Measurements from ENCODE around the gene NOL3. TPM values are rescaled to one million over a fixed set of nuclear protein-coding genes. Genes with fewer than 3 reads are reported as not detected.

Gene NOL3
- 10.4 and 14.6 TPM in 2 replicates for total RNA-seq

GRCh38 chr16:67170168-67170948 is at the start of gene NOL3:
NOL3 (plus strand) TSS chr16:67170538.

GRCh38 chr16:67150833-67151396 is 19.4 kb upstream of the NOL3 start, which contains the start of gene B3GNT9:
B3GNT9 (minus strand) TSS chr16:67150998; CDS start chr16:67150485, 513 bp downstream.

GRCh38 chr16:67164599-67165061 is 5.7 kb upstream of the NOL3 start, which contains the start of gene HSF4:
HSF4 (plus strand) TSS chr16:67164745; CDS start chr16:67164812, 67 bp downstream.

GRCh38 chr16:67183627-67184452 is 13.5 kb downstream of the NOL3 start, which contains the start of gene MATCAP1:
MATCAP1 (minus strand) TSS chr16:67183963; CDS start chr16:67180610, 3,353 bp downstream.

GRCh38 chr16:67190041-67190440 is 19.7 kb downstream of the NOL3 start, which contains the start of gene EXOC3L1:
EXOC3L1 (minus strand) TSS chr16:67190136; CDS start chr16:67189676, 460 bp downstream.

GRCh38 chr16:67191995-67192681 is 21.8 kb downstream of the NOL3 start, which contains the start of gene E2F4:
E2F4 (plus strand) TSS chr16:67192155; CDS start chr16:67192228, 73 bp downstream.

GRCh38 chr16:67199011-67199807 is 28.9 kb downstream of the NOL3 start, which contains the start of gene ELMO3:
ELMO3 (plus strand) TSS chr16:67199131; CDS start chr16:67199327, 196 bp downstream.

Other genes starting within 250 kb of the NOL3 start
- 3.8 and 8.0 TPM in 2 replicates for gene RRAD, start 245.0 kb upstream of the NOL3 start, total RNA-seq
- gene CIAO2B, start 236.1 kb upstream of the NOL3 start, total RNA-seq: 227 and 229 TPM in 2 replicates
- 23.8 and 29.5 TPM in 2 replicates for gene CES2, start 235.0 kb upstream of the NOL3 start, total RNA-seq
- 0.25 and 0.55 TPM in 2 replicates for gene CES3, start 209.3 kb upstream of the NOL3 start, total RNA-seq
- gene CES4A, start 181.9 kb upstream of the NOL3 start, total RNA-seq: 1.00 and 2.2 TPM in 2 replicates
- 121 and 197 TPM in 2 replicates for gene CBFB, start 141.4 kb upstream of the NOL3 start, total RNA-seq
- 11.7 and 15.1 TPM in 2 replicates for gene PHAF1, start 60.6 kb upstream of the NOL3 start, total RNA-seq
- gene B3GNT9, start 19.5 kb upstream of the NOL3 start, total RNA-seq: 25.0 and 38.1 TPM in 2 replicates
- 15.3 and 25.1 TPM in 2 replicates for gene TRADD, start 10.6 kb upstream of the NOL3 start, total RNA-seq
- 10.5 and 15.0 TPM in 2 replicates for gene FBXL8, start 10.6 kb upstream of the NOL3 start, total RNA-seq
- 5.2 and 14.0 TPM in 2 replicates for gene HSF4, start 5.8 kb upstream of the NOL3 start, total RNA-seq
- 14.9 and 19.3 TPM in 2 replicates for gene MATCAP1, start 13.4 kb downstream of the NOL3 start, total RNA-seq
- 0.11 and 0.12 TPM in 2 replicates for gene EXOC3L1, start 19.6 kb downstream of the NOL3 start, total RNA-seq
- 61.1 and 79.1 TPM in 2 replicates for gene E2F4, start 21.6 kb downstream of the NOL3 start, total RNA-seq
- gene ELMO3, start 28.6 kb downstream of the NOL3 start, total RNA-seq: 0.55 and 0.62 TPM in 2 replicates
- gene TMEM208, start 56.6 kb downstream of the NOL3 start, total RNA-seq: 37.6 and 43.3 TPM in 2 replicates
- 14.1 and 18.8 TPM in 2 replicates for gene FHOD1, start 76.9 kb downstream of the NOL3 start, total RNA-seq
- 1.4 and 2.9 TPM in 2 replicates for gene SLC9A5, start 78.4 kb downstream of the NOL3 start, total RNA-seq
- gene PLEKHG4, start 109.0 kb downstream of the NOL3 start, total RNA-seq: 21.5 and 25.0 TPM in 2 replicates
- under 0.01 and 0.12 TPM in 2 replicates for gene KCTD19, start 156.2 kb downstream of the NOL3 start, total RNA-seq
- gene LRRC36, start 156.3 kb downstream of the NOL3 start, total RNA-seq: 0.22 and 1.00 TPM in 2 replicates
- 0.62 and 0.77 TPM in 2 replicates for gene TPPP3, start 223.0 kb downstream of the NOL3 start, total RNA-seq
- 6.2 and 7.4 TPM in 2 replicates for gene ZDHHC1, start 245.9 kb downstream of the NOL3 start, total RNA-seq